ES-I3 (cell line): ENCODE measurements around the gene MANEAL.

Experiments
- H3K36me3 ChIP-seq: 2 replicates; pipeline ENCODE4 v1.6.1; 2013; ENCODE audit warnings: mild to moderate bottlenecking, low read length, control low read depth, moderate library complexity; ENCODE audit not compliant: insufficient read depth
- H3K4me1 ChIP-seq: 2 replicates; pipeline ENCODE4 v1.6.1; 2013; ENCODE audit warnings: mild to moderate bottlenecking, control low read depth, low read length; ENCODE audit not compliant: insufficient read depth
- H3K9ac ChIP-seq: 2 replicates; pipeline ENCODE4 v1.6.1; 2013; ENCODE audit warnings: low read depth, mild to moderate bottlenecking, low read length, moderate library complexity
- H3K9me3 ChIP-seq: 2 replicates; pipeline ENCODE4 v1.6.1; 2013; ENCODE audit warnings: mild to moderate bottlenecking, low read length, moderate library complexity; ENCODE audit not compliant: control insufficient read depth, insufficient read depth

The MANEAL gene

GRCh38 chr1:37828410-37829074 is 34.9 kb downstream of the MANEAL start:
- H3K9ac ChIP-seq: no peak overlapping the region
- no peaks in the 10 kb centered on the region for H3K4me1 ChIP-seq
- peaks cover 6% of the 10 kb centered on the region; the same call in 1 of the 2 replicates for H3K36me3 ChIP-seq
- no peaks in the 10 kb centered on the region for H3K9me3 ChIP-seq

GRCh38 chr1:37831109-37831508 is 37.5 kb downstream of the MANEAL start:
- H3K36me3 ChIP-seq: peaks cover 13% of the 10 kb centered on the region
- H3K9me3 ChIP-seq: no peaks in the 10 kb centered on the region
- H3K4me1 ChIP-seq: no peaks in the 10 kb centered on the region
- H3K9ac ChIP-seq: no peak overlapping the region

- Histone ChIP-seq H3K36me3 (peaks cover 13% of the 10 kb centered on the region), H3K9ac (no peak overlapping the region), H3K4me1 (no peaks in the 10 kb centered on the region), H3K9me3 (no peaks in the 10 kb centered on the region)
Measured at GRCh38 chr1:37831809-37832208, 38.2 kb downstream of the MANEAL start.

- H3K9ac ChIP-seq: no peak overlapping the region
- H3K36me3 ChIP-seq: peaks cover 9% of the 10 kb centered on the region
Measured at GRCh38 chr1:37836788-37837187, 43.1 kb downstream of the MANEAL start.

GRCh38 chr1:37839676-37840075 is 46.0 kb downstream of the MANEAL start:
- Histone ChIP-seq H3K36me3 (peaks cover 4% of the 10 kb centered on the region), H3K9me3 (no peaks in the 10 kb centered on the region), H3K4me1 (no peaks in the 10 kb centered on the region), H3K9ac (no peak overlapping the region)

More at GRCh38 chr1:37836788-37837187, 43.1 kb downstream of the MANEAL start:
- Histone ChIP-seq H3K9me3 (no peaks in the 10 kb centered on the region), H3K4me1 (no peaks in the 10 kb centered on the region)

GRCh38 chr1:37840711-37841110 is 47.1 kb downstream of the MANEAL start:
- Histone ChIP-seq H3K9me3 (no peaks in the 10 kb centered on the region), H3K9ac (no peak overlapping the region), H3K4me1 (no peaks in the 10 kb centered on the region), H3K36me3 (no peaks in the 10 kb centered on the region; the same call in 1 of the 2 replicates)

- H3K4me1 ChIP-seq: no peaks in the 10 kb centered on the region
- no peaks in the 10 kb centered on the region; the same call in 1 of the 2 replicates for H3K36me3 ChIP-seq
- H3K9ac ChIP-seq: no peak overlapping the region
- H3K9me3 ChIP-seq: no peaks in the 10 kb centered on the region
Measured at GRCh38 chr1:37841652-37842051, 48.0 kb downstream of the MANEAL start.

- Histone ChIP-seq H3K9ac (no peak overlapping the region), H3K9me3 (no peaks in the 10 kb centered on the region), H3K4me1 (no peaks in the 10 kb centered on the region), H3K36me3 (no peaks in the 10 kb centered on the region)
Measured at GRCh38 chr1:37844536-37844935, 50.9 kb downstream of the MANEAL start.

GRCh38 chr1:37845049-37845646 is 51.5 kb downstream of the MANEAL start:
- Histone ChIP-seq H3K9me3 (no peaks in the 10 kb centered on the region), H3K36me3 (no peaks in the 10 kb centered on the region), H3K9ac (no peak overlapping the region), H3K4me1 (no peaks in the 10 kb centered on the region)

- H3K9me3 ChIP-seq: no peaks in the 10 kb centered on the region
- H3K36me3 ChIP-seq: no peaks in the 10 kb centered on the region
- H3K9ac ChIP-seq: no peak overlapping the region
- H3K4me1 ChIP-seq: no peaks in the 10 kb centered on the region
Measured at GRCh38 chr1:37845786-37846185, 52.1 kb downstream of the MANEAL start.

GRCh38 chr1:37846647-37847339 is 53.1 kb downstream of the MANEAL start:
- Histone ChIP-seq H3K9ac (no peak overlapping the region), H3K9me3 (no peaks in the 10 kb centered on the region), H3K4me1 (no peaks in the 10 kb centered on the region), H3K36me3 (no peaks in the 10 kb centered on the region)

GRCh38 chr1:37849480-37849879 is 55.8 kb downstream of the MANEAL start:
- H3K9ac ChIP-seq: no peak overlapping the region
- H3K36me3 ChIP-seq: no peaks in the 10 kb centered on the region; the same call in 1 of the 2 replicates
- no peaks in the 10 kb centered on the region for H3K4me1 ChIP-seq
- H3K9me3 ChIP-seq: no peaks in the 10 kb centered on the region

- Histone ChIP-seq H3K36me3 (no peaks in the 10 kb centered on the region; the same call in 1 of the 2 replicates), H3K9ac (no peak overlapping the region), H3K9me3 (no peaks in the 10 kb centered on the region), H3K4me1 (no peaks in the 10 kb centered on the region)
Measured at GRCh38 chr1:37850352-37850955, 56.8 kb downstream of the MANEAL start.
